NCI-H82 (cell line): ENCODE measurements around the gene PBXIP1.

Experiments
- DNase-seq: peaks from one replicate; lab custom pipeline; 2025; lab: John Stamatoyannopoulos, UW

The PBXIP1 gene

DNA sequence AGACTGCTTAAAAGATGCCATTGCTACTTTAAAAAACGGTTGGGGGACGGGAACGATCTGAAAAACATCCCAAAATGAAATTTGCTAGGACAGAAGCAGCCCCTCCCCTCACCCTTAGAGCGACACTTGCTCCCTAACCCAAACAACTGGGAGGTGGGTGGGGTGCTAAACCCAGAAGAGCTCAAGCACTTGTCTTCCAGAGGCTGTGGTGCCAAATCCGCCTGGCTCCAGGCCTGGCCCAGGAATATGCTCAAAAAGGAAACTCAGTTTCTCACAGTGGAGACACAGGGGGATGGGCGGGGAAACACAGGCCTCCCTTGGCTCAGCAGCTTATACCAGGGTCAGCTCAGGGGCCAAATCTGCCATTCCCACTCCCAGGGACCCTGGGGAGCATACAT lies 644 bp upstream of the PBXIP1 start:
- DNase-seq: peak; percentile 82

DNA sequence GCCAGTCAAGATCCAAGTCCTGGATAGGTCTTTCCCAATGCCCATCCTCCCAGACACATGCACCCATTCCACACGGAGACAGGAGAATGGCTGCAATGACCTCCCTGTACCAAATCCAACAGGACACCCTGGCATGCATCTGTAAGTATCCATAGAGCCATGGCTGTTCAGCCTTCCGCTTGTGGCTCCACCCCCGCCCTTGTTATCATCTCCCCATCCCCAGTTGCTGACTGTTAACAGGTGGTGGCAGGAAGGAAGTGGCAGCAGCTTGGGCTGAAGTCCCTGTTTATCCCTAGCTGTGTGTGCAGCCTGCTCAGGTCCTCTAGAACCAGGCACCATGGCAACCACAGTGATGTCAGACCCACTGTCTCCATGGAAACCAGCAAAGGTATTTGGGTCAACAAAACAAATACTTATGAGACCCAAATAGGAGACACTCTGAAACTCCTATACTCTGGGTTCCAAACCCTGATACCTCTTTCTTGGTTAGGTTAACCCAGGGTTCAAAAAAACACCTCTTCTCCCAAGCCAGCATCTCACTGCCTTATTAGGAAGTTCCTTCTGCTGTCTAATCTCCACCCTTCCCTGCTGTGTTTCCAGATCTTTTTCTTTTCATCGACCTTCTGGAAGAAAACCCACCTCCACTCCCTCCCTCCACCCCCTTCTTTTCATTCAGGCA lies 721 bp downstream of the PBXIP1 start:
- peak; percentile 92 for DNase-seq

DNA sequence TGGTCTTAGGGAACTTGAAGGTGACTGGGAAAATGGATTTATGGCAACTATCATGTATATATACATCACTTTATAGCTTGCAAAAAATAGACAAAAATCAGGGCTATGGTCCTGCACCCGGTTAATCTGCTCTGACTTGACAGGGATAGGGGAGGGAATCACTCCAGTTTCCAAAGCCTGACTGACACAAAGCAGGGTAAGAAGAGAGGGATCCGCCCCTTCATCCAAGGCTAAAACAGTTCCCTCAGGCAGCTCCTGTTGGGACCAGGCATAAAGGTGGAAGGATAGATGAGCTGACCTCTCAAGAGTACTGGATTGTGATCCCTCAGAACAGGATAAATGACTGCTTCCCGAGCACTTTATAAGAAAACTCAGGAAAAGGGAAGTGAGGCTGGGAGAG lies 1.4 kb downstream of the PBXIP1 start:
- DNase-seq: peak; percentile 55

DNA sequence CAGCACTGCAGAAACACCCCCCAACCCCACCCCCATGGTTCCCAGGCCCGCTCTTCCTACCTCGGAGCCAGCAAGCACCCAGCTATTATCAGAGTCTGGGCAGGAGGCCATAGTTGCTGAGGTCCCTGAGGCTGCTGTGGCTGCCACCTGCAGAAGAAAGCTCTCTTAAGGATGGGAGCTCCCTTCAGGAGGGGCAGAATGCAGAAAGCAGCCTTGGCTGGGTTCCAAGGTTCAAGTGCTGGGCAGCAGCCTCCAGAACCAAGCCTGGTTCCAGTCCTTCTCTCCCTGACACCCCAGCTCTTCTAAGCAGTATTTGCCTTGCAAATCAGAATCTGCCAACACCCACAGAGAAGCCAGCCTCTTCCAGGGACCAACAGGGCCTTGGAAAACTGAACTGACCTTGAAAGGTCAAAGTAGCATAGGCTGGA lies 2.3 kb downstream of the PBXIP1 start:
- DNase-seq: no peak

DNA sequence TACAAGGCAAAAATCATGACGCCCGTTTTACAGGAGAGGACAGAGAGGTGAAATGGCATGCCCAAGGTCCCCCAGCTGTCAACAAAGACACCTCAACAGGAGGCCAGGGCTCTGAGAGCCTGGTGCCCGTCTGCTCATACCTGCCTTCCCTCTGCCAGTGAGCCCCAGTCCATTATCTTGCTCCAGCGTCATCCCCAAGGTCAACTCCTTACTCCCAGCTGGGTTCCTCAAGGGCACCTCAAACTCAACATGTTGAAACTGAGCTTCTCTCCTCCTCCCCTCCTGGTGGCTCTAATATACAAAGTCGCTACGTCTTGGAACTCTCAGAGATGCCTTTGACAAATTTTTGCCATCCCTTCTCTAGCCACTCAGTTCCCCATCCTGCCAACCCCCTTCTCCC lies 3.2 kb downstream of the PBXIP1 start:
- DNase-seq: no peak

DNA sequence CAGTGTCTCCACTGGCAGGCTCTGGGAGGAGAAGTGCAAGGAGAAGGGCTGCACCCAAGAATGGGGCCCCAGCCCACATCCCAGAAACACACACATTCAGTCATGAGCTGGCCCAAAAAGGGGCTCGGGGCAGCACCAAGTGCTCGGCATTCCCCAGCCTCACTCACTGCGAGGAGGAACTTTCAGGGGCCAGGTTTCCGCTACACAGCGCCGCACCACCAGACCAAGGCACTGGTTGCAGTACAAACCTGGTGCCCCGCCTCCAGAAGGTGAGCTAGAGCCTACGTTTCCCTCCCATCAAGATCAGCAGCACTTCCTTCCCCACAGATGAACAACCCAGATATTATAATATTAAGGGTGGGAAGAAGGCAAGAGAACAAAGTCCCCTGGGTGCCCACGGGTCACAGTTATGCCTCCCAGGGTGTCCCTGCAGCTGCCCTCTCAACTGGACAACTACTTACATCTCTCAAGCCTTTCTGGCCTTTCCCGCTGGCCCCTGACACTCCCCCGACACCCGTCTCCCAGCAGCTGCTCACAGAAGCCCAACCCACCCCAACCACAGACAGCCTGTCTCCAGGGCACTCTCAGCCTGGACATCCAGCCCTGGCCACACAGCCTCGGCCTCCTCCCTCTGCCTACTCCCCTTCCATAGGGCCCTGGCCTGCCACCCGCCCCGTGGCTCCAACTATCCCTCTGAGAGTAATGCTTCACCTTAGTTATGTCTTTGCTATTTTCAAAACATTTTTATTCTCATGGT lies 3.8 kb downstream of the PBXIP1 start:
- DNase-seq: no peak

DNA sequence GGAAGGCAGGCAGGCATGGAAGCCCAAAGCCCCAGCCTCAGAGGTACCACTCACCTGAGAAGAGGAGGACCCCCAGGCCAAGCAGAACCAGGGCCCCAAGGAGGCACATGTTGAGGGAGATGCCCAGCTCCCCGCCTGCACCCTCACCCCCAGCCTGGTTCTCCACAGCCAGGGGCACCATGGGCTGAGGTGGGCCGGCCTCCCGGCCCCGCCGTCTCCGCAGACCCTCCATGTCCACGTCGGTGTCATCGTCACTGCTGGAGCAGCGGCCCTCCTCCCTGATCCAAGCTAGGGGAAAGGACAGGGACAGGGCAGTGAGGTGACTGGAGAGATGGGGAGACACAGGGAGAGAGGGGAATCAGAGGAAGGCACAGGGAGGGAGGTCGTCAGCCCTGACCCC lies 7.8 kb downstream of the PBXIP1 start:
- DNase-seq: no peak

DNA sequence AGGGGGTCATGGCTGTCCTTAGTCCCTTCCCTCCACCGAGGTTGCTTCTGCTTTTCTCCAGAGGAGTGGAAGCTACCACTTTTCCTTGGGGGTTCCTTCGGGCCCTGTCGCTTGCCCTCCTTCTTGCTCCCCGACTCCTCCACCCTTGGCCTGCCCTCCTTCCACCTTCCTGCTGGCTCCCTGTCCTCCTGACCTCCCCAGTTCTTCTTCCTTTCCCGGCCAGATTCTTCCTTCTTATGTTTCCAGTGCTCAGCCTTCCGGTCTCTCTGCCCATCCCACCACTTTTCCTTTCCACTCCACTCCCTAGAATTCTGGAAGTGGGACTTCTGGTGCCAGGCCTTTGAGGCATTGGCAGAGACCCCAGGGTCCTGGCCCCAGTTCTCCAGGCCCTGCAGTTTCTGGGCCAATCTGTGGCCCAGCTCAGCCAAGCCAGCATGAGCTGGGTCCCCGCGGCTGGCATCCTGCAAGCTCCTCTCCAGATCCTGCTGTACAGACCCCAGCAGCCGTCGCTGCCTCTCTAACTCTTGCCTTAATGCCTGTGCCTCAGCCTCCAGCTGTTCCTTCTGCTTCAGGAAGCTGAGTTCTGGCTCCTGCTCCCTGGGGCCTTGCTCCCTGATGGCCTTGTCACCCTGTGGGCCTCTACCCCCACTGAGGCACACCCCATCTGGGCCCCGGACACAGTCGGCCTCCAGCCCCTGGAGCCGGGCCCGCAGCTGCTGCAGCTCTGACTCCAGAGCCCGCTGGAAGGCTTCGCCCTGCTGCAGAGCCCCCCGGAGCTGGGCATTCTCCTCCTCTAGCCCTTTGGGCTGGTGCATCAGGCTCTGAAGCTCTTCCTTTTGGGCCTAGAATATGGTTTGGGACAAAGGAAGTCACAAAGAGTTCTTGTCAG lies 9.7 kb downstream of the PBXIP1 start:
- no peak for DNase-seq

DNA sequence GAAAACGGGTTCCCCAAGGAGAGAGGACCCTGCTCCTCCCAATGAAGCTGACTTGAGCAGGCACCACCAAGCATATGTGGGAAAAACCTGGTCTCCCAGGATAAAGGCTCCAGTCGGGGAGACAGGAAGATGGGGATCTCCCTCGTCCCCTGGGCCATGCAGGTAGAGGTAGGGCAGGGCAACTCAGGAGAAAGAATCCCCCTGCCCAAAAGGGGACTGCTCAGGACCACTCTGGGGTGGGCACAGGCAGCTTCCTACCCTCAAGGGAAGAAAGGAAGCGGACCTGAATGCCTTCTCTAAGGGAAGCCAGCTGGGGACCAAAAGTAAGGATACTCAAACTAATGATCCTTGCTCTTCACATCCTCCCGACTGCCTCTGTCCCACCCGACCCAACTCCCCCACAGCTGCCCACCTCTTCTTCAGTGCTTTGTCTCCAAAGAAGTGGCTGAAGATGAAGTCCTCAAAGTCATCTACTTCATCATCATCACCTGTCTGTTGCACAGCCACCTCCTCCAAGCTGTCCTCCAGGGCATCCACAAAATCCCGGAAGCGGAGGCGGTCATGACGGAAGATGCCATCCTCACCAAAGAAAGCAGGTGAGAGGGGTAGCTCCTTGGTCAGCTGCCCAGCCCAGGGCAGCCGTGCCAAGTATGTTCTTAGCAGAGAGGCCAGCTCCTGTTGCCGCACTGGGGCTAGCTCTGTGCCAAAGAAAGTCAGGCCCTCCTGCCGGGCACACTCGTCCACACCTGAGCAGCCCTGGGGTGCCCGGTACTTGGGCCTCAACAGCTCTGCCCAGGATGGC lies 10.5 kb downstream of the PBXIP1 start:
- DNase-seq: no peak

DNA sequence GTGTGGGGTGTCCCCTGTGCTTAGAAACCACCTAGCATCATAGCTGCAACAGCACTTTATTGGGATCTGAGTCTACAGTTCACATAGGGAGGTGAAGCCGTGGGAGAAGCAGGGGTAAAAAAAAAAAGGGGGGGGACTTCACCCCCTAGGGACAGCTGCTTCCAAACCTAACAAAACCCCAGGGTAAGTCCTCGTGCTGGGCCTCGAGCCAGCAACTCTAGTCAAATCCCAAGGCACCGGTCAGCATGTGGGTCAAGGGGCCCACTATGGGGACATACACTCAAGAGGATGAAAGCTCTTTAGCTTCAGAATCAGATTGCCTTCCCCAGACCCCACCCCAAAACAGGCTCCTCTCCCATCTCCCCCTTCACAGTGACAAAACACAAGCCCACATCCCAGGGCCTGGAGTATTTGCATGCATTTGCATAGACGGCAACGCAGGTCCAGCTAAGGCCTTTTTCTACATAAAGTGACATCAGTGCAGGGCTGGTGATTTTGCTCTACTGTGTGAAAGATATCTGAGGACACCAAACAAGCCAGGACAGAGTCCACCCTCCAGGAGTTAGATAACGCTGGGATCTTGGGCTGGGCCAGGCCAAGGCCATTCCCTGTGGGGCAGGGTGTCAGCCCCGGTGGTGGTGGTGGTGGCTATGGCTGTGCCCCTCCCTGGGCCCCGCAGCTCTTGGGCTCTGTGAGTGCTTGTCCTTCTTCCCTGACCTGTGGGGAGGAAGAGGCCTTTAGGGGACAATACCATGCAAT lies 11.3 kb downstream of the PBXIP1 start:
- no peak for DNase-seq

DNA sequence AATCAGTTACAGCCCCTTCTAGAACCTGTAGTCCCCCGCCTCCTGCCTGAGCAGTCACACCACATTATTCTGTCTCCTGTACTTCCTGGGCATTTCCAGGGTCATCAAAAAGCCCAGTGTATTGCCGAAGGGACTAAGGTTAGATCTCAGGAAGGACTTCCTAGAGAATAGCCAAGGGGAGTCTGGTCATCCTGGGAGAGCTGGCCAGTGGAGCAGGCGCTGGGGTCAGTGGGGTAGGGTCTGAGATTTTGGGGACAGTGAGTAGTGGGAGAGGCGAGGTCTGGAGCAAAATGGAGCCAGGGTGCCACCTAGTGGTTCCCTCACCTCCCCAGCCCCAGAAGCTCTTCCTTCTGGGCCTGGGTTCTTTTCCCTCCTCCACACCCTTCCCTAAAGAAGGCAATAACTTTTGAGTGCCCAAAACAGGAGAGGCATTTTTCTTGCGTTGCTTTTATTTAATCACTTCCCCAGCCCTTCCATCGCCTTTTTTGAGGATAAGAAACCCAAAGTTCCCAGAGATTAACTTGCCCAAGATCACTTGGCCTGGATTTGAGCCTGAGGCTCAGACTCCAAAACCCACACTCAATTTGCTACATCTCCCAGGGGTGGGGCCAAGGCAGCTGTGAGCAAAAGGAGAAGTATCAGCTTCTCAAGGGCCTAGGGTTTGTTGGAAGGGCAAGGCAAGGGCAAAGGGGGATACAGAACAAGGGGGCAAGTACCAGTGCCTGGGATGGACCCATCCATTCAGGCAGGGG lies 12.1 kb downstream of the PBXIP1 start:
- peak; percentile 81 for DNase-seq

DNA sequence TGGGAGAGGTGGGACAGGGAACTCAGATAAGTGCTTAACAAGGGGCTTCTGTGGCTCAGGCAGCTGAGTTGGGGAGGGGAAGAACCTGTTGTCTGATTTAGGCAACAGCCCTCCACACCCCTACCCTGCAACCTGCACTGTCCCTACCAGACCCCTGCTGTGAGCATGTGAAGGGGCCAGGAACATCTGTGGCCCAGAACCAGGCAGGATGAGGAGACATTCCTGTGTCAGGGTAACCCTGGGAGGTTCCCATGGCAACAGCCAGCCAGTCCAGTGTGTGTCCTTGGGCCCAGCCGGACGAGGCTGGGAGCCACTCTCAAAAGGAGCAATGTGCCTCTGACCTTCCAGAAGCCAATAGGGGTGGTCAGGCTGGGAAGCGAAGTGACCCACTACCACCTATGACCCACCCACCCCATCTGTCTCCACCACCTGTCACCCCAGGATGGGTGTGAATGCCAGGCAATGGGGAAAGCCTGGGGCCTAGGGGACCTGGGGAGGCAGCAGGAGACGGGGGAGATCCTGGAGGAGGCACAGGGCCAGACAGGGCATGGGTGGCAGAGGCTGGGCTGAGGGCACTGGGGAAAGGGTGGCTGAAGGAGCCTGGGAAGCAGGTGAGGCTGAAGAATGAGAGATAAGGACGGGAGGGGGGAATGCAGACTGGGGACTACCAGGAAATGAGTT lies 14.4 kb downstream of the PBXIP1 start:
- DNase-seq: peak; percentile 69

DNA sequence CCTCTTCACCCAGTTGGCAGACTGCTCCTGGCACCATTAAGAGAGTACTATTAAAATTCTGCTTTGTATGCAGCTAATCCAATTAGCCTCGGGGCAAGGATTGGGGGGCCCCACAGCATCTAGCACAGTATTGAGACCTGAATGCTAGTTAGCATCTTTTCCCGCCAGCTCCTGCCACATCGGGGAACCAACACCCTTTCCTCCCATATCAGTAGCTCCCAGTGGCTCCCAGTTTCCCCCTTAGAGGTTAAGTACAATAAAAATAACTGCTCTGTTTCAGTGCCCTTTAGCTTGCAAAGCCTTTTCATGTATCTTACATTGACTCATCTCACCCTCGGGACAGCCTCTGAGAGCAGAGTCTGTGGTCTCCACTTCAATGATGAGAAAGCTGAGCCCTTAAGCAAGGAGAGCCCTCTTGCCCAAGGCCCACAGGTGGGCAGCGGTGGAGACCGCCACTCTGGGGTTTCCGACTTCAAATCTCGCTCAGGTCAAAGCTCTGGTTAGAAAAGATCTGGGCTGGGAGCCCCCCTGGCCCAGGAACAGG lies 15.2 kb downstream of the PBXIP1 start:
- DNase-seq: peak; percentile 71

DNA sequence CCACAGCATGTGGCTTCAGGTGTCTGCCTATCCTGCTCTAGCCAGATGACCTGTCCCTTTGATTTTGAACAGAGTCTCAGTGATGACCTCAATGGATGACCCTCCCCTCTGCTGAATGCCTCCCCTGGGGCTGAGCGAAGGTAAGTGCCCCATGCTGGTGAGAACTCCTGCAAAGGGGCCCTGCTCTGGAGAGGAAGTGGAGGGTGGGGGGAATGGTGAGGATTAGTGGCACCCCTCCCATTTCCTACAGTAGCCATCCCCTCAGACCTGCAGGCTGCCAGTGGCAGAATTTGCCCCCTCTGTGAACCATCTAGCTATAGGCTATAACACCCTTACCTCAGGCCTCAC lies 15.7 kb downstream of the PBXIP1 start:
- no peak for DNase-seq

DNA sequence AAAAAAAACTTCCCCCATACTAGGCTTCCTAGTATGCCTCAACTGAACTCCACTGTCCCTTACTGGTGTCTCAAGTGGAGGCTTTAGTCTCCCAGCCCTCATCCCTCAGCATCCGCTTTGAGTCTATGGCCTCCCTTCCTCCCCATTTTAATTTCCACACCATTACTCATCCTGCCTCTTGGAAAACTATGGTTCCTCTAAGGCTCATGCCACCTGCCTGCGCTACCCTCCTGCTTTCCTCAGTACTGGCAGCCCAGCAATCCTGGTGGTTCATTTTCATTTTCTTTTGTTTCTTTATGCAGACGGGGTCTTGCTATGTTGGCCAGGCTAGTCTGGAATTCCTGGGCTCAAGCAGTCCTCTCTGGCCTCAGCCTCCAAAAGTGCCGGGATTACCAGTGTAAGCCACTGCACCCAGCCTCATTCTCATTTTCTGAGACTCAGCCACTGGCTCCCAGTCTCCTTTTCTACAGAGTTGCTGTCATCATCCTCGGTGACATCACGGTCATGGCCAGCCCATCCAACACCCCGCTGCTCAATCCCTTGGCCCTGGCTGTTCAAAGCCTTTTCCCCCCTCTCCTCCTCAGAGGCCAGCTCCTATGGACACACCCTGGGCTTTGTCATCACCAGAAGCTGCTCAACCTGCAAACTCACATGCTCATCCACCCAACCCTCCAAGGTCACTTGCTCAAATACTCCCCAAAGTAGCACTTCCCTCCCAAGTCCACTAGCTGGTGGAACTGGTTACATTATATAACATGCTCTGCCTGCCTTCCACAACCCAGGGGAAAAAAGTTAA lies 17.1 kb downstream of the PBXIP1 start:
- DNase-seq: no peak

DNA sequence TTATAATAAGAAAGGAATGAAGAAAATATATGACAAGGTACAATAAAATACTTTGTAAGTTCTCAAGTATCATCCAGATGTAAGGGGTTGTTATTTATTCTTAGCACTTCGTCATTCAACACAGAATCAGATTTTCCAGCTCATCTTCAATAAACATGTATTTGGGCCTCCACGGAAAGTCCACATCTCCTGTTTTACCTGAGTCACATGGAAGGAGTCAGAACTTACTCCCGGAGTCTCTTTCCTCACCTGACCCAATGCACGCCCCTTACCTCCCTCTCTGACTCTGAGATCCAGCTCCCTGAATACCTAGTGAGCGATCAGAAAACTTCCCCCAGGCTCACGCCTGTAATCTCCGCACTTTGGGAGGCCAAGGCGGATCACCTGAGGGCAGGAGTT lies 17.9 kb downstream of the PBXIP1 start:
- DNase-seq: no peak

DNA sequence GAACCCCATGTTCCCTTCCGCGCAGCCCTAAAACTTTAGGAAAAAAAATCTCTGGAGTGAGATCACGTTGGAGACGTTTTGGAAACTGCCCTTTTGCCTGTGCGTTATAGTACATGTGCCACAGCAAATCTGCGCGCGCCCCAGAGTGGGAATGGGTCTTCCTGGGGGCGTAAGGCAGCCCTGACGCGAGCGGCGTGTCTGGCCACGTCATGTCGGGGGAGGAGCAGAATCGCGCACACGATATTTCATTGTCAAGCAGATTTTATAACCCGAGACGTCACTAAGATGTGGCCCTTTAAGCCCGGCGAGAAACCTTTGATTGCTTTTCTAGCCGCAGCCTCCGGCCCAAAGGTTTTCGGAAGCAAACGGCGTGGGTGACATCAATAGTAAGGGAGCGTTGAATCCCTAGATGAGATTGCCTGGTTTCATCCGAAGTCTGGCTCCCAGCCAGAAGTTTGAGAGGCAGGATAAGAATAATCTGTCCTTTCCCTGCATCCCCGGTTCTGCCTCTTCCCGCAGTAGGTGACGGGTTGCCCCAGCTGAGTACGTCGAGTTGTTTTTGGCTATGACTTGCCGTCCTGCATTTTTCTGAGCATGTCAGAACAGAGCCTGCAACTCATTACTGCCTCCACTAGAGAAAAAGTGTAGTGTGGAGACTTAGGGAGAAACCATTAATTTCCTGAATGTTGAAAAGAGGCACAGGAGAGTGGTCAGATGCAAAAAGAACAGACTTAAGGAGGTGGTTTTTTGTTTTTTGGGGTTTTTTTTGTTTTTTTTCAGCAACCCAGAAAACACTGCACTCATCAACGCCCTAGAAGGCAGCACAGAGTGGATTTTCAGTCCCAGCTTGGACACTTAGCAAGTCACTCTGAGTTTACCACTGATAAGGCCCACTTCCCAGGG lies 18.6 kb downstream of the PBXIP1 start:
- DNase-seq: peak; percentile 96
